Activated CD4-positive, CD25-positive, alpha-beta regulatory T cell (primary cell): Measurements from ENCODE around the gene DSCAM.

Source experiments
- DNase-seq, 4 experiments: peaks; one replicate each; lab custom pipeline; 2025; lab: John Stamatoyannopoulos, UW

The DSCAM gene

DNA sequence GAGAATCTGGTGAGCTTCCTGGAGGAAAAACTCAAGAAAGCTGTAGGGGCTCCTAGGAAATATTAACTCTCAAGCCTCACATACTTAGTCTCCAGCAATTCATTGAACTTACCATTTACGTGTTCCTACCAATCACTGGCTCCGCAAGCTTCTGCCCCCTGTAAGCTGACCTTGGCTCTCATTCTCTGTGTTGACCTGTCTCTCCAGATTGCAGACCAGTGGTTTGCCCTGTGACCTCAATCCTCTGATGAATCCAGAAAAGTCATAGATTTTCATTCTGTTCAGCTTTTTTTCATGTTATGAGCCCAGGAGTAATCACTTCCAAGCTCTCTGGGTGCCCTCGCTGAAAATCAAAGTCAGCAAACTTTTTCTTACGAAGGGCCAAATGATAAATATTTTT is 241.9 kb downstream of the DSCAM start:
- no peak for DNase-seq

DNA sequence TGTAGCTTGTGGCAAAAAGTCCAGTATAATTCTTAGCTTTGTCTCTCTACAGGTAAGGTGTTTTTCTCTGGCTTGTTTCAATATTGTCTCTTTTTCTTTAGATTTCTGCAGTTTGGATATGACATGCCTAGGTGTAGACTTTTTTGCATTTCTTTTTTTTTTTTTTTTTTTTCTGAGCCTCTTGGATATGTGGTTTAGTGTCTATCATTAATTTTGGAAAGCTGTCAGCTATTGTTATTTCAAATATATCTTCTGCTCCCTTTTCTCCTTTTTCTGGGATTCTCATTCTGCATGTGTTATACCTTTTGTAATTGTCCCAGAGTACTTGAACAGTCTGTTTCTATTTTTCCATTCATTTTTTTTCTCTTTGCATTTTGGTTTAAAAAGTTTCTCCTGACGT is 243.2 kb downstream of the DSCAM start:
- no peak for DNase-seq

DNA sequence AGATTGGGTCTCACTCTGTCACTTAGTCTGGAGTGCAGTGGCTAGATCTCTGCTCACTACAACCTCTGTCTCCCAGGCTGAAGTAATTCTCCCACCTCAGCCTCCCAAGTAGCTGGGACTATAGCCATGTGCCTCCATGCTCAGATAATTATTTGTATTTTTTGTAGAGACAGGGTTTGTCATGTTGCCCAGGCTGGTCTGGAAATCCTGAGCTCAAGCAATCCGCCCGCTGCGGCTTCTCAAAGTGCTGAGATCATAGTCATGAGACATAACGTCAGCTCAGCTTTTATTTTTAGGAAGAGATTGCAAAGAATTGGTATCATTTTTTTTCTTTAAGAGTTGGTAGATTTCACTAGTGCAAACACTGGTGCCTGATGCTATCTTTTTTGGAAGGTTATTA is 244.9 kb downstream of the DSCAM start:
- DNase-seq: no peak

DNA sequence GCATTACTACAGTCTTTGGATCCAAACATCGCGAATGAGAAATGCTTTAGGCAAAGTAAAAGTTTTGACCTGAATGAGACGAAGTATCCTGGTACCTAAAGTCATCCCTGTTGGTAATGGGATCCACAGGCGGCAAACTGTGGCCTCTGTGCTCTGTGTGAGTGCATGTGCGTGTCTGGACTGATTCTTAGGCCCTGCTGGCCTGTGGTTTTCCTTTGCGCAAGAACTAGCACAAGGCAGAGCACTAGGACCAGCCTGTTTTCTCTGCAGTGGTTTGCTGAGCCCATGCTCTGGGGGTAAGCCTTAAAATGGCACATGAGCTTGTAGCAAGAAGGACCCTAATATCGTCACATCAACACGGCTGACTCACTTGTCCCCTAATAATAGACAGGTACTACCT is 251.2 kb downstream of the DSCAM start:
- DNase-seq: no peak

DNA sequence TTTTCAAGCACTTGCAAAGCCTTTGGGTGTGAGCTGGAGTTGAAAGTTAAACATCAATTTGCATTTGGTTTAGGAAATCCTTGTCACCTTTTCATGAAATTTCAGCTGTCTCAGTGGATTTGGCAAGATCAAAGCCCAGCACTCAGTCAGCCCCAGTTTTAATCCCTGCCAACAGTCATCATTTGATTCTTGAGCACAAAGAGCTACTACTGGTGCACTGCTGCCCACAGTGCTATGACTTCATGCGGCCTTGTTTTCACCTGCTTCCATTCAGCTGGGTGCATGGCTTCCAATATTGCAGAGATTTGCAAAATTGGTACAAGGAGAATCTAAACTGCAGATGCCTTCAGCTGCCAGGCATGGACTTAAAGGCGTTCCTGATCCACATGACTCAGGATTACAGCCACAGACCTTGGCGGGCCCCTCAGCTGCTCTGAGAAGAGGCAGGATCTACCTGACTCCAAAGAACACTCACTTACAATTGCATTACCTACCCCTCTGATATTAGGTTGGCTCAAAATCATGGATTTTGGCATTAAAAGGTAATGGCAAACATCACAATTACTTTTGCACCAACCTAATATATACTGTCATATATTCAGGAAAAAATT is 259.1 kb downstream of the DSCAM start:
- DNase-seq: no peak

GRCh38 chr21:40586575-40586974 is 260.4 kb downstream of the DSCAM start:
- DNase-seq: no peak

GRCh38 chr21:40577285-40578043 is 269.5 kb downstream of the DSCAM start:
- DNase-seq: no peak

- DNase-seq: no peak
Observed at GRCh38 chr21:40575976-40576375, 271.0 kb downstream of the DSCAM start.

DNA sequence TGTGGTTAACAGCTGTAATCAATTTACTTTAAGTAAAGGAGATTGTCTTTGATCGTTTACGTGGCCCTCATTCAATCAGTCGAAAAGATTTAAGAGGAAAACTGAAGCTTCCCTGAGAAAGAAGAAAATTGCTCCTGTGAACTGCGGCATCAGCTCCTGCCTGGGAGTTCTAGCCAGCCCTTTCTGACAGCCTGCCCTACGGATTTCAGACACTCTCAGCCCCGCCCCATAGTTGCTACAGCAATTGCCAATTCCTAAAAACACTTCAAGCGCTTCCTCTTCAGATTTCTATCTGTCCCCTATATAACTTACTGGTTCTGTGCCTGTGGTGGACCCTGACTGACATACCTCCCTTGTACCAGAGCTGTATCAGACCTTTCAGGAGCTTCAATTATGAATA is 277.6 kb downstream of the DSCAM start:
- no peak for DNase-seq

DNA sequence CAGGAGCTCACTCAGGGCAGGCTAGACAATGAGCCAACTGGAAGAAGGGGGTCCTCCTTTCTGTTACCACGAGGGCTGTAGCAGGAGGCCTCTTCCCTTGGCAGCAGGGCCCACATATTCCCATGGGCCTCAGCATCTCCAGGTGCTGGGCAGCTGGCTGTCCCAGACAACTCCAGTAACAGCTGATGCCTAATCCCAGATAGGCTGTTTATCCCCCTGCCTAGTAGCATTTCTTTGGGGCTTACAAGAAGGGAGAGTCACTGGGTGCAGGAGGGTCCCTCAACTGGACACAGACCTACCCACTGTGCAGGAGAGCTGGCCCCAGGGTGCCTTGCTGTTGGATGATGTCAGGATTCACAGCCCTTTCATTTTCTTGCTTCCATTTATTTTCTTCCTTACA is 278.2 kb downstream of the DSCAM start:
- no peak for DNase-seq

- DNase-seq: no peak
Observed at GRCh38 chr21:40567501-40567900, 279.5 kb downstream of the DSCAM start.

DNA sequence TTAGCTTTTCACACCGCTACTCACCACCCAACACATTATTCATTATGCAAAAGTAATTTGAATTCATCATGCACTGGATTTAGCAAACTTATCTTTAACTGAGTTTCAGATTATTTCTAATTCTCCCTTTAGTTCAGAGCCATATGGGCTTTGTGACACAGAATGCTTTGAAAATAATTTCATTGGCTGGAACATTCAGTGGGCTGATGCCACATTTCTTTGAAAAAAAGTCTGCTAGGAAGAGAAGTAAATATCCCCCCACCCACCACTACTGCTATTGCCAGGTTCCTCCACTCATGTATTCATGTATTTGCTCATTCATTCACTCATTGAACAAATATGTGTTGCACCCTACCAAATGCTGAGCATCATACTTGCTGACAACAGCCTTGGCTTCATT is 280.5 kb downstream of the DSCAM start:
- no peak for DNase-seq

DNA sequence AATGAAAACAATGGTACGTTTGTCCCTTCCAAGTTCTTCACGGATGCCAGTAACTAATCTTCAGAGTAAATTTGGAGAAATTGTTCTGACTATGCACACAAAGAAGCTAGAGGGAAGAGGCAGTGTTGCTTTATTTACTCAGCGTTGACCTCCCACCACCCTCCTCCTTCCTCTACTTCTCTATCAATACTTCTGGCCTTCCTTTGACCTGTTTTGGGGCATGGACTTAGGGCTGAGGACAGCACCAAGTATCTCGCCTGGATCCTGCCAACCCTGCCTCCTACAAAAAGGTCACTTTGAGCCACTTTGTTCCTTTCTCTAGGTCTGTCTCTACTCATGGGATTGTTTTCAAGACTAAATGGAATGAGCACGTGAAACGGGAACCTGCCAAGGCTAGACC is 282.6 kb downstream of the DSCAM start:
- DNase-seq: no peak

DNA sequence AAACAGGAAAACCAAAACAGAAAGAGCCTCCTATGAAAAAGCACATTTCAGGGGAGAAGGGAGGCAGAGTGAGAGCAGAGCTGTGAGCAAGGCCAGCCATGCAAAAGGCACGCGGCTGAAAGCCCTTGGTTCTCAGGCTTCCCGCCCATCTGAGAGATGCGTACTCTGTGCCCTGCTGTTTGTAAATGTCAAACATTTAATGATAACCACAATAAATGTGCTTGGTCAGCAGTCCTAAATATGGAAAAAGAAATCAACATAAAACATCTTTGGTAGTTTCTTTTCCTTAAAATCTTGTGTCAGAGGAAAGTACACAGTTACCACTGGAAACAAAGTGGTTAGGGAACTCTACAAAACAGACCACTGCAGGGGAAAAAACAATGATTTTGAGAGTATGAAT is 283.1 kb downstream of the DSCAM start:
- DNase-seq: no peak

GRCh38 chr21:40562242-40563002 is 284.5 kb downstream of the DSCAM start:
- DNase-seq: no peak

- no peak for DNase-seq
Observed at GRCh38 chr21:40556442-40556968, 290.5 kb downstream of the DSCAM start.

GRCh38 chr21:40555021-40555528 is 291.9 kb downstream of the DSCAM start:
- DNase-seq: no peak

DNA sequence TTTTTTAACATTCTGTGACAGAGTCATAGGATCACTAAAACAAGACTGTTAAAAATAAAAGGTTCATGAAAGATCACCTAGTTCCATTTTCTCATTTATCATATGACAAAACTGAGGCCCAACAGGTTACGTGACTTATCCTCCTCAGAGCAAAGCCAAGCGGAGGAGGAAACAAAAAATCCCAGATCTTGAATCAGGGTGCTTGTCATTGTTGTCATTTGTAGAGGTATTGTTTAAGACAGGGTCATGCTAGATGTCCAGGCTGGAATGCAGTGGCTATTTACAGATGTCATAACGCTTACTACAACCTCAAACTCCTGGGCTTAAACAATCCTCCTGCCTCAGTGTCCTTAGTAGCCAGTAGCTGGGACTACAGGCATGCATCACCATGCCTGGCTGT is 293.2 kb downstream of the DSCAM start:
- DNase-seq: no peak

DNA sequence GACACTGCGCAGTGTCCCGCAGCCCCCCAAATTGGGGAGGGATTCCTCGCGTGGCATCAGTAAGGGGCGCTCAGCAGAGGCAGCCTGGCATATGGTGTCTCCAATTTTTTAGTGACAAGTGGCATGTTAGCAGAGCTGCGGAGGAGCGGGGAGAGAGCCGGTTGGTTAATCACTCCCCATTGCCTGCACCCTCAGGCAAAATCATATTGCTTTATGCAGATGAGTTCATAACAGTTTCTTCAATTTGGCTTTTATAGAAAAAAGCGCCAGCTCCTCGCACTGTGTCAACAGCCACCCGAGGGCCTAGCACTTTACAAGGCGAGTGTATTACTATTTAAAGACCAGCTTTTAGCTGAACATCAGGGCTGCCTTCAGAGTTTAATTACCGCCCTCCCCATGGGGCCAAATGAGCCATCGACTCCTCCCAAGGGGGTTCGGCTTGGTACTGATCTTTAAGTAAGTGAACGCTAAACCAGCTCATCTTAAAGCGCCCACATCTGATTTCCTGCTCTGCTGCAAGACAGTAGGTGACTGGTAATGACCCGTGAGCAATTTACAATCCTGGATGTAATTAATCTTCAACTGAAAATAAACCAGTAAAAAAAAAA is 298.9 kb downstream of the DSCAM start:
- no peak for DNase-seq

DNA sequence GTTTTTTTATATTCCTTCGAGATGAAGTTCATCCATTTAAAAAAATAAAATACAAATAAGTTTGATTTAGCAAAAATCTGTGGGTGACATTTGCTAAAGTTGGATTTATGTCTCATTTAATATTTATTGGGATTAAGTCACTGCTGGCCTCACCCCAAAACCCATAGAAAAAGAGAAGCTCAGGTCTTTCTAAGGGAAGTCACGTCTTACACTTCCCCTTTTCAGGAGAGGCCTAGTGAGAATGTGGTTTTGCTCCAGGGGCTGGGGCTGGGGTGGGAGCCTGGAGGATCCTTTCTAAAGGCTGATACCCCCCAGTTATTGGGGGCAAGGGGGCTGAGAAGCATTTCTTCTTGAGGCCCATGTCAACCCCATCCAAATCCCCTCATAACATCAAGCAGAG is 300.3 kb downstream of the DSCAM start:
- no peak for DNase-seq

DNA sequence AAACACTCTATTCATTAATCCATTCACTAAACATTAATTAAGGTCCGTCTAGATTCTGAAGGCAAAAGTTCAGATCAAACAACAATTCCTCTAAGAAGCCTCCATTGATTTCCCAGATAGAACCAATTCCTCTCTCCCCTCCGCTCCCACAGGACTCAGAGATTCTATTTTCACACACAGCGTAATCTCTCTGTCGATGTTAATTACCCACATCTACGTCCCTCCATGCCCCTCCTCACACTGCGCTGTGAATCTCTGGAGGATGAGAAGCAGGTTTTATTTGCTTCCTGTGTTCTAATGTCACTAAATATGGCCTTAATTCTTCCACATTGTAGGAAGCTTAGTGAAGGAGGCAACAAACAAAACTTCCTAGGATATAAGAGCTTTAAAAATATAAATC is 306.7 kb downstream of the DSCAM start:
- DNase-seq: no peak

DNA sequence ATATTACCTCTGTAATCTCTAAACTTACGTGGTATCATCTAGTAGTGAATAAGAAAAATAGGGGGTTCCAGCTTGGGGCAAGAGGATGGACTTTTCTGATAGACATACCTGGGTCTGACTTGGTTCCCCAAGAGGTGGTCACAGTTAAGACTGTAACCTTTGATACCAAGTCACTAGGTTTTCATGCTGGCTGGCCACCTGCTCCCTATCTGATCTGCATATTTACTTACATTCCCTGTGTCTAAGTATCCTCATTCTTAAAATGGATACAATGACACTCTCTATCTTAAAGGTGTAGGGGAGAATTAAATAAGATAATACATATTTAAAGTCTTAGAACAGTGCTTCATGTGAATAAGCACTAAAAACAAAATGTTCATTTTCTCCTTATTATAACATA is 312.1 kb downstream of the DSCAM start:
- no peak for DNase-seq
